GM10847 (cell line): Measurements from ENCODE around the gene PARD6G.

Experiments used
- POLR2A ChIP-seq: IDR thresholded peaks from 2 replicates; pipeline ENCODE4 v1.6.1; 2011; ENCODE audit not compliant: insufficient read length; ENCODE audit errors: extremely low read depth

Gene PARD6G

GRCh38 chr18:80244167-80244566 is 3.1 kb downstream of the PARD6G start:
- TF ChIP-seq POLR2A: no peak

GRCh38 chr18:80243204-80243603 is 4.1 kb downstream of the PARD6G start:
- TF ChIP-seq POLR2A: no peak

GRCh38 chr18:80241919-80242777 is 5.2 kb downstream of the PARD6G start:
- no peak for TF ChIP-seq POLR2A

- no peak for TF ChIP-seq POLR2A
These were observed 7.5 kb downstream of the PARD6G start for GRCh38 chr18:80239830-80240229.

GRCh38 chr18:80238651-80239260 is 8.6 kb downstream of the PARD6G start:
- no peak for TF ChIP-seq POLR2A

- TF ChIP-seq POLR2A: no peak
These were observed 12.9 kb downstream of the PARD6G start for GRCh38 chr18:80234398-80234797.

- TF ChIP-seq POLR2A: no peak
These were observed 13.4 kb downstream of the PARD6G start for GRCh38 chr18:80233899-80234298.

- TF ChIP-seq POLR2A: no peak
These were observed 14.0 kb downstream of the PARD6G start for GRCh38 chr18:80233201-80233835.

- TF ChIP-seq POLR2A: no peak
These were observed 14.6 kb downstream of the PARD6G start for GRCh38 chr18:80232710-80233109.

GRCh38 chr18:80232030-80232429 is 15.3 kb downstream of the PARD6G start:
- no peak for TF ChIP-seq POLR2A

- no peak for TF ChIP-seq POLR2A
These were observed 15.7 kb downstream of the PARD6G start for GRCh38 chr18:80231616-80232015.

GRCh38 chr18:80231151-80231550 is 16.2 kb downstream of the PARD6G start:
- no peak for TF ChIP-seq POLR2A

- TF ChIP-seq POLR2A: no peak
These were observed 17.3 kb downstream of the PARD6G start for GRCh38 chr18:80229766-80230745.

- no peak for TF ChIP-seq POLR2A
These were observed 18.0 kb downstream of the PARD6G start for GRCh38 chr18:80229363-80229762.

- TF ChIP-seq POLR2A: no peak
These were observed 19.1 kb downstream of the PARD6G start for GRCh38 chr18:80228051-80228848.

GRCh38 chr18:80227472-80227871 is 19.8 kb downstream of the PARD6G start:
- no peak for TF ChIP-seq POLR2A
